Activated CD8-positive, alpha-beta memory T cell treated with anti-CD3 and anti-CD28 coated beads, Interleukin-2, amount 50 U/mL, for 1 hour (primary cell): ENCODE data around the gene PIGV.
A peak's percentile ranks its signal among the peaks of the same experiment; 100 is the strongest.

ENCODE experiments used
- DNase-seq: peaks from one replicate; pipeline ENCODE4 v3.0.0-alpha.2; 2020; ENCODE audit errors: extremely low read depth

Gene PIGV

DNA sequence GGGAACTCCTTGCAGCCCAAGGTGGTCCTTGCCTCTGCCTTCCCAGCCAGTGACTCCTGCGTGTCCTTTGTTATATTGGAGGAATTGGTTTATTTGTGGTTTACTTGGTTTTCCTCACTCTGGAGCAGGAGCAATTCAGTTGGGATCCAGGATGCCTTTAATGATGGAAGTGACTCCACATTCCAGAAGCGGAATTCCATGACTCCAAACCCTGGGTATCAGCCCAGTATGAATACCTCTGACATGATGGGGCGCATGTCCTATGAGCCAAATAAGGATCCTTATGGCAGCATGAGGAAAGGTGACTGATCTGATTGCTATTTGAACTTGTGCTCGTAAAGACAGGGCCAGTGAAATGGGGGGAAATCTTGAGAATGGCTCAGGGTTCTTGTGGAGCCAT, 15.1 kb upstream of the PIGV start:
- DNase-seq: no peak

DNA sequence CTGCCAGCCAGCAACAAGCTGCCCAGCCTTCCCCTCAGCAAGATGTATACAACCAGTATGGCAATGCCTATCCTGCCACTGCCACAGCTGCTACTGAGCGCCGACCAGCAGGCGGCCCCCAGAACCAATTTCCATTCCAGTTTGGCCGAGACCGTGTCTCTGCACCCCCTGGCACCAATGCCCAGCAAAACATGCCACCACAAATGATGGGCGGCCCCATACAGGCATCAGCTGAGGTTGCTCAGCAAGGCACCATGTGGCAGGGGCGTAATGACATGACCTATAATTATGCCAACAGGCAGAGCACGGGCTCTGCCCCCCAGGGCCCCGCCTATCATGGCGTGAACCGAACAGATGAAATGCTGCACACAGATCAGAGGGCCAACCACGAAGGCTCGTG, 13.3 kb upstream of the PIGV start:
- no peak for DNase-seq

DNA sequence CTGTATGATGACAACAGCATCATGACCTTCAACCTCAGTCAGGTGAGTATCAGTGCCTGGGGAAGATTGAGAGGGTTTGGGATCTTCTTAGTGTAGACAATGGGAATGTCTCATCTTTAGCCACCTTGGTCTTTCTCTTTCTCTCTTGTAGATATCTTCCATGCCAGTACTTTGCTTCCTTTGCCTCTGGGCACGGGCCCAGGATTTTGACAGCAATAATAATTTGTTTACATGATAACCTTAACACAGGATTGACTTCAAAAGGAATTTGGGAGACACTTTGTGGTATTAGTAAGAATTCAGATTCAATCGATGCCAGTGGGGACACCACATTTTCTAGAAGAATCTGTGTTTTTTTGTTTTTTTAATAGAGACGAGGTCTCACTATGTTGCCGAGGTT, 12.1 kb upstream of the PIGV start:
- no peak for DNase-seq

DNA sequence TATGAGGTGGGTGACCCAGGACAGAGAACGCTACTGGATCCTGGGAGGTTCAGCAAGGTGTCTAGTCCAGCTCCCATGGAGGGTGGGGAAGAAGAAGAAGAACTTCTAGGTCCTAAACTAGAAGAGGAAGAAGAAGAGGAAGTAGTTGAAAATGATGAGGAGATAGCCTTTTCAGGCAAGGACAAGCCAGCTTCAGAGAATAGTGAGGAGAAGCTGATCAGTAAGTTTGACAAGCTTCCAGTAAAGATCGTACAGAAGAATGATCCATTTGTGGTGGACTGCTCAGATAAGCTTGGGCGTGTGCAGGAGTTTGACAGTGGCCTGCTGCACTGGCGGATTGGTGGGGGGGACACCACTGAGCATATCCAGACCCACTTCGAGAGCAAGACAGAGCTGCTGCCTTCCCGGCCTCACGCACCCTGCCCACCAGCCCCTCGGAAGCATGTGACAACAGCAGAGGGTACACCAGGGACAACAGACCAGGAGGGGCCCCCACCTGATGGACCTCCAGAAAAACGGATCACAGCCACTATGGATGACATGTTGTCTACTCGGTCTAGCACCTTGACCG, 8.6 kb upstream of the PIGV start:
- DNase-seq: no peak

DNA sequence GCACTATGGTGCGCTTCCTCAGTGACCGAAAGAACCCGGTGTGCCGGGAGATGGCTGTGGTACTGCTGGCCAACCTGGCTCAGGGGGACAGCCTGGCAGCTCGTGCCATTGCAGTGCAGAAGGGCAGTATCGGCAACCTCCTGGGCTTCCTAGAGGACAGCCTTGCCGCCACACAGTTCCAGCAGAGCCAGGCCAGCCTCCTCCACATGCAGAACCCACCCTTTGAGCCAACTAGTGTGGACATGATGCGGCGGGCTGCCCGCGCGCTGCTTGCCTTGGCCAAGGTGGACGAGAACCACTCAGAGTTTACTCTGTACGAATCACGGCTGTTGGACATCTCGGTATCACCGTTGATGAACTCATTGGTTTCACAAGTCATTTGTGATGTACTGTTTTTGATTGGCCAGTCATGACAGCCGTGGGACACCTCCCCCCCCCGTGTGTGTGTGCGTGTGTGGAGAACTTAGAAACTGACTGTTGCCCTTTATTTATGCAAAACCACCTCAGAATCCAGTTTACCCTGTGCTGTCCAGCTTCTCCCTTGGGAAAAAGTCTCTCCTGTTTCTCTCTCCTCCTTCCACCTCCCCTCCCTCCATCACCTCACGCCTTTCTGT, 7.3 kb upstream of the PIGV start:
- DNase-seq: no peak

DNA sequence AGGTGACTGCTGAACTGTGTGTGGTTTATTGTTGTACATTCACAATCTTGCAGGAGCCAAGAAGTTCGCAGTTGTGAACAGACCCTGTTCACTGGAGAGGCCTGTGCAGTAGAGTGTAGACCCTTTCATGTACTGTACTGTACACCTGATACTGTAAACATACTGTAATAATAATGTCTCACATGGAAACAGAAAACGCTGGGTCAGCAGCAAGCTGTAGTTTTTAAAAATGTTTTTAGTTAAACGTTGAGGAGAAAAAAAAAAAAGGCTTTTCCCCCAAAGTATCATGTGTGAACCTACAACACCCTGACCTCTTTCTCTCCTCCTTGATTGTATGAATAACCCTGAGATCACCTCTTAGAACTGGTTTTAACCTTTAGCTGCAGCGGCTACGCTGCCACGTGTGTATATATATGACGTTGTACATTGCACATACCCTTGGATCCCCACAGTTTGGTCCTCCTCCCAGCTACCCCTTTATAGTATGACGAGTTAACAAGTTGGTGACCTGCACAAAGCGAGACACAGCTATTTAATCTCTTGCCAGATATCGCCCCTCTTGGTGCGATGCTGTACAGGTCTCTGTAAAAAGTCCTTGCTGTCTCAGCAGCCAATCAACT, 6.4 kb upstream of the PIGV start:
- DNase-seq: no peak

DNA sequence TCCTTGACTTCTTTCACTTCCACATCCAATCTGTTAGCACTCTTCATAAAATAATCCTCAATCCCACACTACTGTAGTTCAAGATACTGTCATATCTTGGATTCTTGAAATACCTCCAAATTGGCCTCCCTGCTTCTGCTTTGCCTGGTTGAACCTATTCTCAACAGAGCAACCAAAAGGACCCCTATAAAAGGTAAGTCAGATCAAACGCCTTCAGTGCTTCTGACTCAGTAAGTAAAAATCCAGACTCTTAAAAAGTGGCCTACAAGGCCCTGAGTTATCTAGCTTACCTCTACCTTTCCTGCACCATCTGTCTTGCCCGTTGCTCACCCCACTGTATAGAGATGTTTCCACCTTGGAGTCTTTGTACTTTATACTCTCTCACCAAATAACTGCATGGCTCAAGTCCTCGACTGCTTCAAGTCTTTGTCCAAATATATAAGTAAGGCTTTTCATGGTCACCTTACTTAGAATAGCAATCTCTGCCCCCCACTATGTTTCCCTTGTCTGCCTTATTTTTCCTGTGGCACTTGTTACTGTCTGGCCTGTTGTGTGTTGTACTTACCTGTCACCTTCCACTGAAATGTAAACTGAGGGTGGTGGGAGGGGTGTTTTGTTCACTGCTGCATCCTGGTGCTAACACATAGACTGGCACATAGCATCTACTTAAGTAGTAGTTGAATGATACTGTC, 5.1 kb upstream of the PIGV start:
- DNase-seq: no peak

DNA sequence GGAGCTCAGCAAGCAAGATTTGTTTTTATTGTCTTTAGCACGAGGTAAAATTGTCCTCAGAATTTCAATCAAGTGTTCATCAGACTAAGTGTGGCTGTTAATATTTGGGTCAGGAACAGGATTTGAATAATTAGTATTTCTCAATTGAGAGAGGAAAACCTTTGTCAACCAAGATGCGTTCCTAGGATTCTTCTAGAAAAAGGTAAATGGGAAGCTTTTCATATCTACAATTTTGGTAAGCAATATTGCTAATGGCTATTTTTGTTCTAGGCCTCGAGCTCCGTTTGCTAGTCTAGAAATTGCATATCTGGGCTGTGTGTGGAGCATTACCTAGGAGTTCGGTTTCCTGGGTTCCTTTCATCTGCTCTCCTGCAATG, 4.1 kb upstream of the PIGV start:
- DNase-seq: no peak

DNA sequence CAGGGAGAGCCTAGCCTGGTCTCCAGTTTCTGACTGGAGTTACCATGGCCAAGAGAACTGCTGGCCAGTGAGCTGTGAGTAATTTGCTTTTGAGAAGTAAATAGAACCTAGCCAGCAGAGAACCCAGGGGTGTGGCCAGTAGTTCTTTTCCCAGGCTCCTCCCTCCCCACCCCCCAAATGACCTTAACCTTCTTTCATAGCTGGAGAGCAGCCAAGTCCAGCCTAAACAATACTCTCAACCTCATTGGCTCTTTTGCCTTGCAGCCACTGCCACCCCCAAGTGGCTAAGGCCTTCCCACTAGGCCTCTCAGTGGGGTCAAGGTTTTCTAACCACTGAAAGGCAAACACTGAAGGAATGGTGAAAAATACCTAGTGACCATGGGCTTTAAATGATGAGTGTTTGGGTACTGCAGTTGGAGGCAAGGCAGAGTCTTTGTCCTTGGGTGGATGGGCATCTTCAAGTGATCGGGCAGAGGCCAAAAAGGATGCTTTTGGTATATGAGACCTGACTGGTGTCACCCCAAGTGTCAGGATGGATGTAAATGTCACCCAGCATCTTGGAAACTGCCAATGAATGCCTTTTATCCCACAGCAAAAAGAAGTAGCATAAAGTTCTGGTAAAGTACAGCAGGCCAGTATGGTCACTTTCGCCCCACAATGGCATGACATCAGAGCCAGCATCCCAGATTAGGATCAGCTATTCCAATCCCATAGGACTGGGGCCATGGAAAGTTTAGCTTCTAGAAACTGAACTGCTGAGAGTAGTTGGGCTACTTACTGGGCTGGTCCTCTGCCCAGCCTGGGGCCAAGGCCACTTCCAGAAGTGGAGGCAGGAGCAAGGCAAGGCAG, 3.5 kb upstream of the PIGV start:
- DNase-seq: no peak

DNA sequence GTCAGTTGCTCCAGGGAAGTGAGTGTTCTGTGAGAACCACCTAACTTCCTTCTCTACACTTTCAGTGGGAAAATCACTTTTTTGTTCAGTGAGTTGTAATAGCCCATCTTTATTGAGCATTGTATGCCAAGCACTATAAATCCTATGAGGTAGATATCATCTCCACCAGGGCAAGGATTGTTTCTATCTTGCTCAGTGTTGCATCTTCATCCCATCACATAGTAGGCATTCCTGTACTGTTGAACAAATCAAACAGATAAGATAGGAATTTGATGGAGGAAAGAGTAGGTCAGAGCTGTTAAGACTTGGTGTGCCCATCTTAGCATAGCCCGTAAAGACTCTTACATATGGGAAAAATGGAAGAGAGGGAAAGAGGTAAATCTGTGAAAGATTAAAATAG, 2.9 kb upstream of the PIGV start:
- DNase-seq: no peak

DNA sequence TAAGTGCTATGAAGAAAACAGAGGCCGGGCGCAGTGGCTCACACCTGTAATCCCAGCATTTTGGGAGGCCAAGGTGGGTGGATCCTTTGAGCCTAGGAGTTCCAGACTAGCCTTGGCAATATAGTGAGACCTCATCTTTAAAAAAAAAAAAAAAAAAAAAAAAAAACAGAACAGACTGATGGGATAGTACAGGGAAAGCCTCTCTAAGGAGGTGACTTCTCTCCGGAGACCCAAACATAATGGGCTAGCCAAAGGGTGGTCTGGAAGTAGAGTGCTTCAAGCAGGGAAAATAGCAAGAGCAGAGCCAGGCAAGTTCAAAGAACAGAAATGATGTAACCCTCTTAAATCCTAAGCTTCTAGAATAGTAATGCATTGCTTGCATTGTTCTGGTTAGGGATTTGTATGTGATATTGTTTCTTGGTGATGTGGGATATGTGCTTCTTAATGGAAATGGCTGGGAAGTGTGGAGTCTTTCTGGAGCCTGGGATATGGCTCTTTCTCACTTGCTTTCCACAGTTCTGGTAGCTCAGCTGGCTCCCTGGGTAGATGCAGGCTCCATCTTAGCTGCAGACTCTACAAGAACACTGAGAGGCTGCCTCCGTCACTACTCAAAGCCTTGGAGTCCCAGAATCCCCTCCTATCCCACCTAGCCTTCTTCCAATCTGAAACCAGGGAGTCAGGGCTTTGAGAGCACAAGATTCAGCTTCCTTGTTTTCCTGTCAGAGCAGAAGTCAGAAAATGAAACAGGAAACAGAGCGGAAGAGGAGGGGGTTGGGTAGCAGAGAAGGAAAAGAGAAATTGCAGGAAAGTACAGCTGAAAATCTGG, 1.9 kb upstream of the PIGV start:
- DNase-seq: no peak

DNA sequence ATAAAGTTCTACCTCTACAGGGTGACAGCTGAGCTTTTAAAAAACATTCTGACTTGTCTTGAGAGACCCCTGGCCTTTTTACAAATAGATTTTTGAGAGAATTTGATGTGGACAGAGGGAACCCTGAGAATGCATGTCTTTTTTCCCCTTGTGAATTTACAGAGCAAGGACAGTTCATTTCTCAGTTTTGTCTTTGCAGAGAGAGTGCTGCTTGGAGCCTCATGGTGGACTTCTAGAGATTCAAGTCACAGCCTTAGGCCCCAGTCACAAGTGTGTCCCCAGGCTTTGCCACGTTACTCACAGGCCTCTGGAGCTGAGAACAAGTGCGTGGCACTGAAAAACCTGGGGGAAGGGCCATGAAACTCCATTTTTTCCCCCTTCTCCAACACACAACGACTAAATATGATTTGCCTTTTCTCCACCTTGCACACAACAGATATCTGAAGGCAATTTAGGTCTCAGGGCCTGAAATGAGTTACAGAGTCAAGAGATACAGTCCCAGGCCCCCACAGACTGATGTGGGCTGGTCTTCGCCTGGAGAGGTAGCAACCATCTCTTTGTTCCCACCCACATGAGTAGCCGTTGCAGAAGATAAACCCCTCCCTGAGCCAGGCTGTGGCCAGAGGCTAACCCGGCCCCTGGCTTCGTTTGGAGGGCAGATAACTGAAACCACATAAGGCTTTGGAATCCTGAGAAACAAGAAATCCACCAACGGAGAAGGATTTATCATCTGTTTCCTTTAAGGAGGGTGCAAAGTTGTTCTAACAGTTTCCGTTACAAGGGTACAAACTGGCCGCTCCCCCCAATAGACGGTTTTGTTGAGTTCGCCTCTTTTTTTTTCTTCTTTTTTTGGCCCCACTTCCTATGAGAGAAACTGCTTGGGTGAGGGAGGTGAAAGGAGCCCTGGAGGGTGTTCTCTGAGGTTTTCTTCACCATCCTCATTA, 1.0 kb upstream of the PIGV start:
- no peak for DNase-seq

DNA sequence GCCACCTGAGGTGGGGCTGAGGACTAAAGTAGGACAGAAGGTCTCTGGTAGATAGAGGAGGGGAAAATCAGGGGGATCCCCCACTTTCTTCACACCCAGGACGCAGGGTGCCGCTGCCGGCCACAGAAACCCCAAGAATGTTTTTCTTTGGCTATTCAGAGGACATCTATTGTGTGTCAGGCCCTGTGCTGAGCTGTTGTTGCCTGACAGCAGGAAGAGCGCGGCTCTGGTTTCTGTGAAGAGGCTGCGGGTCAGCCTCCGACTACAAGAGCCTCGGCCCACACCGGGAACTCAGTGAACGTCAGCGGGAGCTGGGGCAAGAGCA, 407 bp upstream of the PIGV start:
- peak; percentile 36 for DNase-seq

DNA sequence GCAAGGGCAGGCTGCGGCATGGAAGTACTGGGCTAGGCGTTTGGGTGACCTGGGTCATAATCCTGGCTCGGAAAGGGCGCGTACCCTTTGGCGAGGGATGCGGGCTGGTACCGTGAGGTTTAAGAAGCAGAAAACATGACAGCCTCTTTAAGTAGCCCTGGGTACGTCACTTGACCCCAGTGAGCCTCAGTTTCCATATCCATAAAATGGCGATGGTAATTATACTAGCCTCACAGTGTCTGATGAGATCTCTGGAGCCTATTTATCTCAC, 700 bp downstream of the PIGV start:
- no peak for DNase-seq

DNA sequence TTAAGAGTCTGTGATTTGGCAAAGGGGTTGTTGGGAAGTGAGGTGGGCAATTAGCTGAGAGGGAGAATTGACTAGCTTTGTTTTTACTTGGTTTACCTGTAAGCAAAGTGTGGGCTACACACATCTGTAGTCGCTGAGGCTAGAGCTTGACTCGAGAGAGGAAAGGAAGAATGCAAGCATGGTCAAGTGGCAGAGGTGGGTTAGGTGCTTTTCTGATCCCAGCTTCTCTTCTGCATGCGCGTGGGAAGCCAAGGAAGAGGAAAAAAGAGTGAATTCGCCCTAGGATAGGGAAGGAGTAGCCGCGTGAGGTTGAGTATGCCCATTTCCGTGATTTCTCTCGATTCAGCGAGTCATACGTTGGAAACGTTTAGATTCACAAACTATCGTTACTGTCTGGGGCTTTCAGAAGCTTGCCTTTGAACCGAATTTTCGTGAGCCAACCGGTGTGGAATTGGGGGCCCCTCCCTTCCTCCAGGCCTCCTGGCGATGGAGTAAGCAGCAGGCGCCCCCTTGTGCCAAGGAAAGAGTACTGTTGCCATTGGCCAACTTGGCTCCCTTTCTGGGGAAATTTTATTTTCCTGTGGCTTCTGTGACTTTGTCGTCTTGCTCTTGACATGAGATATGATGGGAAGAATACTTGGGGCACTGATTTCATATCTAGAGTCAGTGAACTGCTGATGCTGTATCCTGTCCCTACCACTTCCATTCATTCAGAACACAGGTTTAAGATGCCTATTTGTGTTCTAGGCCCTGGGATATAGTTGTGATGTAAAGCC, 1.3 kb downstream of the PIGV start:
- DNase-seq: peak; percentile 83

DNA sequence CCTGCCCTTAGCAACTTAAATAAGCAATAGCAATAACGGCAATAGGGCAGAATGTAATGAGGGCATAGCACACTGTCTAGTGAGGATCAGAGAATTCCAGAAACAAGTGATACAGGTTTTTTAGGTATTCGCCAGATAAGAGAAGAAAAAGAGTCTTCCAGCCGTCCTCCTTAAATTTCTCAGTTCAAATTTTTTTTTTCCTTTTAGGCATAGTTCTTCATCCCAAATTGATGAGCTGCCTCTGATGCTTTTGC, 1.8 kb downstream of the PIGV start:
- no peak for DNase-seq

DNA sequence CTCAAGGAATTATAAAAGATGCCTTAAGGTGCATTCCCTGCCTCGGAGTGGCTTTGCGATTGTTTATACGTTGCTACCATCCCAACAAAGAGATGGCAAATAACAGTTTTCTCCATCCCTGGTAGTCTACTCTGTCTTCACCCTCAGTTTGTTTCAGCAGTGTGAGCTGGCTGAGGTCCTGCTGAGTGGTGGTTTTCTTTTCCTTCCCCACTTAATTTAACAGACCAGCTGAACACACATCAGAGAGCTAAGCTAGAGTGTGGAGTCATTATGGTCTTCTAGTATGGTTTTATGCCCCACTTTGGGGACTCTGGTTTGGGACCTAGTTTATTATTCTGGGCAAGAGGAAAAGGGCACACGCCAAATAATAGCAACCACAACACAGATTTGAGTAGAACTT, 2.2 kb downstream of the PIGV start:
- DNase-seq: no peak

DNA sequence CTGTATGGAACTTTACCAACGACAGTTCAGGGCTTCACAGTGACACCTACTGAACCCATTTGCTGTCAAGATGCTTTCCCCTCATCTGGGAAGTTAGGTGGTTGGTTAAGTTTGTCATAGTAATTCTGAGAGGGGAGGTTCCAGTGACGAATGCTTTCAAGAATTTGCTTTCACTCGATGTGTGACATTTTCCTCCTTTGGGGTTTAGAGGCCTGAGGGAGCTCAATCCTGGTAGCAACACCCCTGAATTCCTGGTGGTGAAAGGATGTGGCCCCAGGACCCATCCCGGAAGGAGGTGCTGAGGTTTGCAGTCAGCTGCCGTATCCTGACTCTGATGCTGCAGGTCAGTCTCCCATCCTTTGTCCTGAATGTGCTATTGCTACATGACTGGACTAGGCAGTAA, 2.8 kb downstream of the PIGV start:
- DNase-seq: no peak

DNA sequence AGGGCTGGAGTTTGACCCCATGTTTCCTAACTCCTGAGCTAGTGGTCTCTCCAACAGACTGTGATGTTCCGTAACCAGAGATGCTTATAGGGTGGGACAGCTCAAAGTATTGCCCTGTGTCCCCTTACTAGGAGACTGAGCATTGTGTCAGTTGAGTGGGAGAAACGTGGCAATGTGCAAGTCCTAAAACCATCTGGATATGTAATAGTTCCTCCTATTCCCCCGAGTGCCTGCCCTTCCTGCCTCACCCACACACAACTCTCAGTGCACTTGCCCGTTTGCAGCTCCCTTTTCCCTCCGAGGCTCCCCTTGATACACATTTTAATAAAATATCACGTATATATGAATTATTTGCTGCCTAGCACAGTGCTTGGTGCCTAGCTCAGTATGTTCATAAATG, 3.4 kb downstream of the PIGV start:
- DNase-seq: no peak

DNA sequence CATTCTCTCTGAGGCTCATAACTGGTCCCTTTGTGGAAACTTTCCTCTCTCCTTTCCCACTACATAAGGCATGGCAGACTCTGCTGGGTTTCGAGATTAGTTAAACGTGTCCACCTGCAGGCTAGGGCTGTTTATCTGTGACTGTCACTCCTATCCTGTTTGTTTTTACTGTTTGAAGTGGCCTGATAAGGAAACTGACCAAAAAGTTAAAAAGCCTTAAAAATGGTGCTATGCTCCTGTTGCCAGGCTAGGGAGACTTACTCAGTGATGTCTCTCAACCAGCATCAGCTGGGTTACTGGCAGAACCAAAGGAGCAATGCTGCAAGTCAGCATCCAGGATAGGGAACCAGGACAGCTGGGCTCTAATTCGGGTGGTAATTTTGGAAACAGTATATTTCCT, 3.9 kb downstream of the PIGV start:
- no peak for DNase-seq
